Esophagus squamous epithelium (tissue), 4 donors: ENCODE measurements around the gene GBP4.

Experiments used
- POLR2A ChIP-seq, 4 donors: fragments of 450-650 bp; IDR thresholded peaks; one replicate each; pipeline ENCODE4 v1.6.1; 2017; ENCODE audit warnings: antibody characterized with exemption in 4 of 4, mild to moderate bottlenecking in 4 of 4, moderate library complexity in 3 of 4
- TF ChIP-seq, protein P1 (sequence below), 6 experiments: fragments of 450-650 bp in 4 of 6; fragments of 200-600 bp in 2 of 6; sonication (generic) in 2 of 6; IDR thresholded peaks; one replicate each; pipeline ENCODE4 v1.5.1; 2016 to 2019; ENCODE audit warnings: antibody characterized with exemption in 6 of 6, mild to moderate bottlenecking in 4 of 6, moderate library complexity in 4 of 6

DNA sequence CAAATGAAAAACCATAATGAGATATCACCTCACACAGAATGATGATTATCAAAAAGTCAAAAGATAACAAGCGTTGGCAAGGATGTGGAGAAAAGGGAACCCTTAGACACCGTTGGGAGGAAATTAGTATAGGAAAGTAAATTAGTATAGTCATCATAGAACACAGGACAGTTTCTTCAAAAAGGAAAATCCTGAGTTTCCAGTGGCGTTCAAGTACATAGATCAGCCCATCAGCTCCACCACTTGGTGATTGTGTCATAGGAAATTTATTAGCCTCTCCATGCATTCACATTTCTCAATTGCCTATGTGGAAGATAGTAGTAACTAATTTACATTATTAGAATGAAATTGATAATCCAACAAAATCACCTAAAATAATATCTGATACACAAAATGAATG, 52.0 kb downstream of the GBP4 start:
- TF ChIP-seq, protein P1, sequence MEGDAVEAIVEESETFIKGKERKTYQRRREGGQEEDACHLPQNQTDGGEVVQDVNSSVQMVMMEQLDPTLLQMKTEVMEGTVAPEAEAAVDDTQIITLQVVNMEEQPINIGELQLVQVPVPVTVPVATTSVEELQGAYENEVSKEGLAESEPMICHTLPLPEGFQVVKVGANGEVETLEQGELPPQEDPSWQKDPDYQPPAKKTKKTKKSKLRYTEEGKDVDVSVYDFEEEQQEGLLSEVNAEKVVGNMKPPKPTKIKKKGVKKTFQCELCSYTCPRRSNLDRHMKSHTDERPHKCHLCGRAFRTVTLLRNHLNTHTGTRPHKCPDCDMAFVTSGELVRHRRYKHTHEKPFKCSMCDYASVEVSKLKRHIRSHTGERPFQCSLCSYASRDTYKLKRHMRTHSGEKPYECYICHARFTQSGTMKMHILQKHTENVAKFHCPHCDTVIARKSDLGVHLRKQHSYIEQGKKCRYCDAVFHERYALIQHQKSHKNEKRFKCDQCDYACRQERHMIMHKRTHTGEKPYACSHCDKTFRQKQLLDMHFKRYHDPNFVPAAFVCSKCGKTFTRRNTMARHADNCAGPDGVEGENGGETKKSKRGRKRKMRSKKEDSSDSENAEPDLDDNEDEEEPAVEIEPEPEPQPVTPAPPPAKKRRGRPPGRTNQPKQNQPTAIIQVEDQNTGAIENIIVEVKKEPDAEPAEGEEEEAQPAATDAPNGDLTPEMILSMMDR (IDR thresholded peaks at IDR 0.05): no peak
- no peak for TF ChIP-seq POLR2A (IDR thresholded peaks at IDR 0.05)
